ENCODE data around the gene PTPRK.

GRCh38 chr6:128302942-128303341 is 217.5 kb downstream of the PTPRK start:
- no peak for TF ChIP-seq CTCF (IDR thresholded peaks at IDR 0.05)
- TF ChIP-seq POLR2A (IDR thresholded peaks at IDR 0.05), result no peak

Measured in thyroid gland (tissue), 4 donors.